CD4-positive, alpha-beta T cell treated with Interleukin-17A for 4 hours (primary cell): ENCODE results near the gene DYNC2LI1.

Experiments
- DNase-seq: peaks from one replicate; pipeline ENCODE4 v3.0.0-alpha.2; 2020; ENCODE audit warnings: mixed read lengths

DYNC2LI1 gene

DNA sequence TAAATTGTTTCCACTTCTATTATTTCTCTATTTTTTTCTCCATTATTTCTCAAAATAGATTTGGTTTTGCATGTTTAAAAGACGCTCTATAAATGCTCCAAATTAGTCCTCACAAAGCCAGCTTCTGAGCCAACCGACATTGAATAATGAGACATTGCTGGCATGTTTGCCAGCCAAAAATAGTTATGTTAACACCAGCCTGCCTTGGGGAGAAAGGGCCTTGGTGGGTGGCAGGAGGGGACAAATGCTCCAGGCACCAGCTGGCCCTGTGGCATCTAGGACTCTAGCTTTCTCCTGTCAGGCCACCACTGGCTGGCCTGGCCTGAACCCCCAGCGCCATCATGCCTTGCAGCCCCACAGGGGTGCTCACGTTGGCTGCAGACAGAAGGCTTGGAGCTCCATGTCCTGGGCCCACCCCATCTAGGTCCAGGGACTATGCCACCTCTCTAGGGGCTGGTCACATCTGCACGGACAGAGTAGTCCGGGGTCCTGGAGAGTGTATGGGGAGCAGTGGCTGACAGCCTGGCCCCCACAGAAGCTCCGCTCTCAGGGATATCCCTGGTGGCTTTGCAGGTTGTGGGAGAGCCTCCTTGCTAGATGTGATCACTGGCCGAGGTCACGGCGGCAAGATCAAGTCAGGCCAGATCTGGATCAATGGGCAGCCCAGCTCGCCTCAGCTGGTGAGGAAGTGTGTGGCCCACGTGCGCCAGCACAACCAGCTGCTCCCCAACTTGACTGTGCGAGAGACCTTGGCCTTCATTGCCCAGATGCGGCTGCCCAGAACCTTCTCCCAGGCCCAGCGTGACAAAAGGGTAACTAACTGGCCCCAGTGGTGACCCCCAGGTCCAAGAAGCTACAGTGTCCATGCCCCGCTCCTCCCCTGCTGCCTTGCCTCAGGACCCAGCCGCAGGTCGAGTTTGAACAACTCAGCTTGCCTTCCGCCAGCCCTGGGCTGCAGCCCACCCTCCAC is 77.5 kb downstream of the DYNC2LI1 start:
- DNase-seq = no peak

GRCh38 chr2:43852196-43852730 is 78.4 kb downstream of the DYNC2LI1 start:
- DNase-seq = no peak

DNA sequence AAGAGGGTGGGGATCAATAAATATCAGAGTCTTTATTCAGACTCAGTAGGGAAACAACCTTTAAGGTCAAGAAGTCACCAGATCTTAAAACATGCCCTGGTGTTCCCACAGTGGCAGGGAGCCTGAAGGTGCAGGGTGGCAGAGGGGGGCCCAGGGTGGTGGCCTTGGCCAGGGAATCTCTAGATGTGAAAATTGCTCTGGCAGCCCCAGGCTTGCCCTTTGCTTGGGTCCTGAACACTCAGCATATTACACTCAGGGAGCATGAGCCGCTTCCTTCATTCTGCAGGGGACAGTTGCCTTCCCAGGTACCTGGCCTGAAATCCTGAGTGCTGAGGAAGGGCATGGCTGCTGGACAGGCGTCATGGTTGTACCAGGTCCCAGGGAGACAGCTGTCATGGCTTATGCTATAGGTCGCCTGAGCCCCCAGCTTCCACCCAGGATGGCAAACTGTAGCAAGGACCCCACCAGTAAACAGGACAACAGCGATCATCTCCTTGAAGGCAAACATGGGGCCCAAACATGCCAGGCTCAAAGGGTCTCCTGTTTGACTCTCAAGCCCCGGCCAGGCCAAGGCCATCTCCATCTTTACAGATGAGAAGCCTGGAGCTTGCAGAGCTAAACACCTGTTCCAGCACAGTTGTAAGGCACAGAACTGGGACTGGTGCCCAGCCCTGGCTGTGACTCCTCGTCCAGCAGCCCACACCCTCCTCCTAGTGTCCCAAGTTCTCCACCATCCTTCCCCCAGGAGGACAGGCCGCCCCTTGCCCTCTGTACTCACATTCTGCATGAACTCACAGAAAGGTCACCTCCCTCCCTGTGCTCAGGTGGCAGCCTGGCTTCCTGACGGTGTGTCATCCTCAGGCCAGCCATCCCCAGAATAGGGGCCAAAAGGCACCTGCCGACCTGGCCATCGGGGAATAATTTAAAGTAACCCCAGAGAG is 79.6 kb downstream of the DYNC2LI1 start:
- no peak for DNase-seq

DNA sequence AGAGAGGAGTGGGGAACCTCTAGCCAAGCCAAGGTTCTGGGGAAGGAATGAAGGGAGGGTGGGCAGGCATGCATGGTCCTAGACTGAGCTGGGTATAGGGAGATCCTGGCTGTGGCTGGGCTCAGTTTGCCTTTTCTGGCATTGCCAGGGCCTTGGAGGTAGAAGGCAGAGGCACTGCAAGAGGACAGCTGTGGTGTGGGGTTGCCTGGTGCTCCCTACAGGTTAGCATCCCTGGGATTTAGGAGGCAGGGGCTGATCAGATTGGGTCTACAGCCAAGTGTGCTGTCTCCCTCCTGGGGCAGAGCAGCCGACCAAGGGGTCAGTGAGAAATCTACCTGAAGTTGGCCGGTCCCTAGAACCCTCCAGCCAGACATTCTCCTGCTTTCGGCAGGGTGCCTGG is 80.8 kb downstream of the DYNC2LI1 start:
- no peak for DNase-seq

- no peak for DNase-seq
These were observed 81.5 kb downstream of the DYNC2LI1 start for GRCh38 chr2:43855292-43855691.
